ENCODE data around the gene HCN2.

GRCh38 chr19:584240-585001, 5.3 kb upstream of the HCN2 start:
- TF ChIP-seq EZH2 (IDR thresholded peaks at IDR 0.05; ENCODE audit: borderline replicate concordance, low read length) (no peak), CTCF (IDR thresholded peaks at IDR 0.05; ENCODE audit: low read length) (peak; percentile 93)

All from OCI-LY1 (cell line).